K562 (cell line): ENCODE measurements around the gene ESRRB. TPM values are rescaled to one million over a fixed set of nuclear protein-coding genes. Genes with fewer than 3 reads are reported as not detected.

Experiments used
- ATAC-seq: fragments of 200-7000 bp; cut with Tn5 transposase; 3 replicates; pipeline ENCODE4 v1.9.1; 2020; ENCODE audit warnings: moderate library complexity
- BruUV-seq: library from RNA; stranded (reverse); fragments of 400-500 nt; replicated peaks from 2 replicates; lab custom pipeline; 2021; lab: Mats Ljungman, UMichigan
- CTCF ChIA-PET: fragments of 300-600 bp; formaldehyde crosslinking; extraction: SDS; loops from one replicate; lab custom pipeline; 2021; ENCODE audit warnings: low intra/inter-chr PET ratio; lab: Yijun Ruan, JAX
- POLR2A ChIA-PET: fragments of 300-600, 350-650 bp; sonication (Branson Sonifier 250); formaldehyde crosslinking; extraction: SDS; loops from one replicate; lab custom pipeline; 2021; ENCODE audit warnings: antibody characterized with exemption, inconsistent platforms; lab: Yijun Ruan, JAX
- DNase-seq, 4 experiments: peaks; one replicate each; pipeline versions ENCODE4 v3.0.0 to v3.0.0-alpha.2; 2011 to 2018; ENCODE audit warnings: low spot score in 3 of 4, mixed read lengths in 3 of 4; ENCODE audit errors: extremely low read depth in 1 of 4
- FAIRE-seq: peaks from 2 replicates; lab custom pipeline; 2011; peaks lifted over from hg19 to GRCh38; lab: Jason Lieb, UNC
- H2AFZ ChIP-seq: 2 replicates; pipeline ENCODE4 v1.6.0; 2011; ENCODE audit warnings: low read depth, low read length, control low read depth, inconsistent platforms
- H3K27ac ChIP-seq: fragments of 200-600 bp; 3 replicates; pipeline ENCODE4 v1.8.0; 2011; ENCODE audit warnings: low read depth, mild to moderate bottlenecking, control low read depth, inconsistent platforms, low read length, moderate library complexity, mixed read lengths; ENCODE audit errors: extremely low read depth
- H3K27me3 ChIP-seq, 2 experiments: fragments of 300-600 bp in 1 of 2; 2 replicates in 1 of 2; 3 replicates in 1 of 2; pipeline versions ENCODE4 v1.6.0 to v1.8.0; 2011; ENCODE audit warnings: inconsistent platforms in 2 of 2, low read length in 2 of 2, mild to moderate bottlenecking in 1 of 2, mixed read lengths in 1 of 2, moderate library complexity in 1 of 2; ENCODE audit not compliant: control insufficient read depth in 2 of 2, insufficient read depth in 2 of 2
- H3K36me3 ChIP-seq: fragments of 300-600 bp; 3 replicates; pipeline ENCODE4 v1.8.0; 2011; ENCODE audit warnings: mild to moderate bottlenecking, low read length, inconsistent platforms; ENCODE audit not compliant: control insufficient read depth, insufficient read depth
- H3K4me1 ChIP-seq, 2 experiments: fragments of 200-600 bp in 1 of 2; replicated peaks in 1 of 2; 2 replicates in 1 of 2; 3 replicates in 1 of 2; pipeline versions ENCODE4 v1.5.1 to v1.8.0; 2011; ENCODE audit warnings: inconsistent platforms in 2 of 2, low read length in 2 of 2, mild to moderate bottlenecking in 1 of 2, mixed read lengths in 1 of 2, moderate library complexity in 1 of 2; ENCODE audit not compliant: control insufficient read depth in 2 of 2, insufficient read depth in 2 of 2
- H3K4me2 ChIP-seq: 2 replicates; pipeline ENCODE4 v1.6.1; 2011; ENCODE audit warnings: low read length, control low read depth, inconsistent platforms, mixed read lengths; ENCODE audit not compliant: insufficient read depth
- H3K4me3 ChIP-seq: fragments of 200-600 bp; sonication (generic), shearing (Covaris generic); 2 replicates; pipeline ENCODE4 v1.5.1; 2016; ENCODE audit warnings: control low read depth, inconsistent platforms
- H3K79me2 ChIP-seq: fragments of 200-600 bp; 3 replicates; pipeline ENCODE4 v1.8.0; 2011; ENCODE audit warnings: low read length, inconsistent platforms; ENCODE audit not compliant: control insufficient read depth, insufficient read depth
- H3K9ac ChIP-seq, 2 experiments: 2 replicates each; pipeline versions ENCODE4 v1.6.0 to v1.6.1; 2011; ENCODE audit warnings: low read depth in 2 of 2, low read length in 2 of 2, control low read depth in 1 of 2, inconsistent platforms in 1 of 2, mild to moderate bottlenecking in 1 of 2, mixed read lengths in 1 of 2; ENCODE audit not compliant: insufficient read depth in 1 of 2
- H3K9me1 ChIP-seq: one replicate; pipeline ENCODE4 v1.6.0; 2011; ENCODE audit warnings: inconsistent platforms, mild to moderate bottlenecking, low read length, moderate library complexity; ENCODE audit not compliant: control insufficient read depth, insufficient read depth
- H3K9me3 ChIP-seq: replicated peaks from 2 replicates; pipeline ENCODE4 v1.5.1; 2011; ENCODE audit warnings: low read depth, low read length, inconsistent platforms; ENCODE audit not compliant: control insufficient read depth, insufficient read depth
- H4K20me1 ChIP-seq: replicated peaks from 2 replicates; pipeline ENCODE4 v1.6.1; 2011; ENCODE audit warnings: low read length, inconsistent platforms, mixed read lengths; ENCODE audit not compliant: control insufficient read depth, insufficient read depth
- ARID2 ChIP-seq: fragments of 450-650 bp; IDR thresholded peaks from 2 replicates; pipeline ENCODE4 v1.6.1; 2017; ENCODE audit warnings: antibody characterized with exemption, mild to moderate bottlenecking
- CEBPB ChIP-seq: fragments of 450-650 bp; IDR thresholded peaks from 2 replicates; pipeline ENCODE4 v1.6.1; 2016; ENCODE audit warnings: missing genetic modification characterization, missing compliant biosample characterization
- ERF ChIP-seq: fragments of 450-650 bp; formaldehyde crosslinking; IDR thresholded peaks from 2 replicates; pipeline ENCODE4 v1.4.0; 2020; ENCODE audit warnings: mild to moderate bottlenecking, mixed read lengths
- GTF2B ChIP-seq: IDR thresholded peaks from 2 replicates; pipeline ENCODE4 v1.6.1; 2011; ENCODE audit not compliant: insufficient read length; ENCODE audit errors: extremely low read depth
- HDAC1 ChIP-seq, 2 experiments: fragments of 450-650 bp; IDR thresholded peaks; 2 replicates each; pipeline ENCODE4 v1.6.1; 2016 to 2017; ENCODE audit warnings: inconsistent platforms in 1 of 2, mild to moderate bottlenecking in 1 of 2, moderate library complexity in 1 of 2
- HINFP ChIP-seq: fragments of 450-650 bp; conservative IDR thresholded peaks from 2 replicates; pipeline ENCODE4 v1.6.1; 2016; ENCODE audit warnings: missing genetic modification characterization, low read depth, mild to moderate bottlenecking, control low read depth, missing compliant biosample characterization
- HMG20A ChIP-seq: fragments of 450-650 bp; formaldehyde crosslinking; conservative IDR thresholded peaks from 2 replicates; pipeline ENCODE4 v1.4.0; 2020; ENCODE audit warnings: mild to moderate bottlenecking, mixed read lengths
- NONO ChIP-seq, 2 experiments: fragments of 200-400 bp in 1 of 2; fragments of 450-650 bp in 1 of 2; formaldehyde crosslinking in 1 of 2; IDR thresholded peaks; 2 replicates each; pipeline ENCODE4 v1.6.1; 2017; ENCODE audit warnings: low read depth in 2 of 2, mild to moderate bottlenecking in 2 of 2, moderate library complexity in 2 of 2, low read length in 1 of 2
- NR2C2 ChIP-seq, 2 experiments: fragments of 200-800 bp in 1 of 2; sonication (Bioruptor generic) in 1 of 2; sonication (generic) in 1 of 2; formaldehyde crosslinking in 1 of 2; IDR thresholded peaks; 2 replicates each; pipeline versions ENCODE4 v1.6.1 to v1.8.0; 2016 to 2022; ENCODE audit warnings: mild to moderate bottlenecking in 1 of 2, missing compliant biosample characterization in 1 of 2, missing genetic modification characterization in 1 of 2, missing genetic modification reagents in 1 of 2
- PKNOX1 ChIP-seq: fragments of 450-650 bp; IDR thresholded peaks from 2 replicates; pipeline ENCODE4 v1.6.1; 2016
- STAT5A ChIP-seq: IDR thresholded peaks from 2 replicates; pipeline ENCODE4 v1.6.1; 2012; ENCODE audit warnings: low read length, inconsistent platforms, borderline replicate concordance
- UBTF ChIP-seq, 2 experiments: IDR thresholded peaks; 2 replicates each; pipeline ENCODE4 v1.6.1; 2012; ENCODE audit warnings: improper control_type of control experiment in 2 of 2, low read depth in 2 of 2, low read length in 2 of 2, borderline replicate concordance in 1 of 2
- ZBTB8A ChIP-seq: fragments of 450-650 bp; IDR thresholded peaks from 2 replicates; pipeline ENCODE4 v1.6.1; 2018; ENCODE audit warnings: mild to moderate bottlenecking, moderate library complexity; ENCODE audit not compliant: partially characterized antibody
- ZNF511 ChIP-seq: sonication (generic); formaldehyde crosslinking; IDR thresholded peaks from 2 replicates; pipeline ENCODE4 v1.8.0; 2022; ENCODE audit warnings: mild to moderate bottlenecking, missing genetic modification reagents
- WGBS: fragments of 100-300 bp; shearing (Covaris generic); methylation state at CpG from one replicate; pipeline ENCODE4 v1.1.6; 2016; ENCODE audit warnings: low coverage, mixed read lengths; ENCODE audit not compliant: insufficient coverage; ENCODE audit errors: missing lambda C conversion rate; 5-methylcytosine and 5-hydroxymethylcytosine counted together
- in situ Hi-C: fragments of 300-500 bp; cut with MboI; formaldehyde crosslinking; loops from 4 replicates; pipeline ENCODE4 v1.15.0; 2018; ENCODE audit warnings: inconsistent platforms, mixed read lengths
- intact Hi-C: fragments of 100-400 bp; cut with micrococcal nuclease; formaldehyde crosslinking; loops from 2 replicates; pipeline ENCODE4 v1.14.2; 2022
- polyA plus RNA-seq, 8 experiments: library from polyadenylated mRNA; depleted of rRNA in 4 of 8; stranded (reverse) in 5 of 8; unstranded in 3 of 8; fragments of >200 nt; fragmentation: Nextera tagmentation in 2 of 8; fragmentation: Illumina TruSeq in 1 of 8; extraction: Ambion mirVana in 2 of 8; extraction: Trizol in 1 of 8; gene quantifications; 2 replicates each; pipeline versions ENCODE4 v1.2.1 to v1.2.3, GENCODE V29; 2011 to 2014; ENCODE audit warnings: inconsistent platforms in 1 of 8, missing spikeins in 1 of 8
- total RNA-seq, 7 experiments: library from RNA; depleted of rRNA in 6 of 7; stranded (reverse); fragments of >200 nt in 6 of 7; fragmentation: Illumina TruSeq in 2 of 7; extraction: Trizol in 2 of 7; gene quantifications; 2 replicates each; pipeline versions ENCODE4 v1.2.1 to v1.2.3, GENCODE V29; 2011 to 2021; ENCODE audit warnings: low replicate concordance in 1 of 7

The ESRRB gene
- total and polyA plus RNA-seq, 9 of the 15 experiments (the other 6 are each of a cell fraction or from before 2014, with no cell fraction given), result 3.2 to 24.7 (median 14.5) TPM

- TF ChIP-seq HINFP (tag) (no peak), HDAC1 (IDR thresholded peaks at IDR 0.05) (no peak), STAT5A (no peak)
Measured at GRCh38 chr14:76501156-76501720, 125.3 kb downstream of the ESRRB start (continued).

- peaks cover 0 to 6% of the 10 kb centered on the region in 2 experiments; a peak in 1 of 5 replicates for H3K27me3 ChIP-seq
- no peaks in the 10 kb centered on the region for H3K4me1 ChIP-seq
- H3K9me3 ChIP-seq, result no peaks in the 10 kb centered on the region
- no TSS peak for BruUV-seq
- no peak overlapping the region for H3K4me3 ChIP-seq
- H4K20me1 ChIP-seq, result no peaks in the 10 kb centered on the region
- in situ Hi-C loops, result no loop called here
- H3K9ac ChIP-seq, result no peak overlapping the region
- no peaks in the 10 kb centered on the region for H3K36me3 ChIP-seq
- intact Hi-C loops, result no loop called here
- no peak for FAIRE-seq
- DNase-seq, result no peak
- 32% methylated on average over 3 of the region's 4 CpGs for WGBS
- ChIA-PET CTCF (no interaction called here), POLR2A (no interaction called here)
- ATAC-seq, result no peak
- no peak overlapping the region for H2AFZ ChIP-seq
- H3K4me2 ChIP-seq, result no peak overlapping the region
- H3K27ac ChIP-seq, result no peak overlapping the region
- no peaks in the 10 kb centered on the region for H3K9me1 ChIP-seq
- H3K79me2 ChIP-seq, result no peaks in the 10 kb centered on the region
- TF ChIP-seq ERF (CRISPR knock-in tag), result no peak
- TF ChIP-seq GTF2B, result no peak
- no peak for TF ChIP-seq ZNF511 (CRISPR knock-in tag)
- no peak for TF ChIP-seq ZBTB8A
- no peak for TF ChIP-seq ARID2
- no peak for TF ChIP-seq HMG20A (CRISPR knock-in tag)
- TF ChIP-seq PKNOX1, result no peak
- TF ChIP-seq UBTF (IDR thresholded peaks at IDR 0.05; ENCODE audit: borderline replicate concordance in 1 of 2, low read depth in 2 of 2, low read length in 2 of 2), result no peak
- no peak for TF ChIP-seq NONO (IDR thresholded peaks at IDR 0.05; ENCODE audit: low read depth in 2 of 2, low read length in 1 of 2)
- no peak for TF ChIP-seq NR2C2 (CRISPR knock-in tag; IDR thresholded peaks at IDR 0.05)
- no peak for TF ChIP-seq NR2C2 (tag; IDR thresholded peaks at IDR 0.05)
- no peak for TF ChIP-seq CEBPB (tag)
Measured at GRCh38 chr14:76502219-76502618, 126.3 kb downstream of the ESRRB start.
